ENCODE results near the gene PTGFRN.

- TF ChIP-seq CTCF (IDR thresholded peaks at IDR 0.05; ENCODE audit: low read length) (no peak), EZH2 (optimal IDR thresholded peaks at IDR 0.05; ENCODE audit: low read depth, low read length) (no peak)
Observed at GRCh38 chr1:116972674-116973030, 62.9 kb downstream of the PTGFRN start.
